ENCODE measurements around the gene SLC44A4. TPM values are rescaled to one million over a fixed set of nuclear protein-coding genes. Genes with fewer than 3 reads are reported as not detected.
A peak's percentile ranks its signal among the peaks of the same experiment; 100 is the strongest.
"Not testable (repeated sequence)": the region's sequence is repeated elsewhere in the genome, so short reads cannot be mapped to it uniquely, and the experiment has no call there.

Gene SLC44A4
- total and polyA plus RNA-seq, 8 donors, result 35.4 to 201 (median 121) TPM

GRCh38 chr6:31819871-31820299 lies 58.9 kb downstream of the SLC44A4 start:
- peak in 1 of 2 donors; percentile 46 for DNase-seq
- H3K27ac ChIP-seq, result peak overlapping the region; percentile 77 to 99 (median 98)
- H3K4me1 ChIP-seq, result peaks cover 48 to 72% (median 65%) of the 10 kb centered on the region in 4 donors
- no peaks in the 10 kb centered on the region for H3K36me3 ChIP-seq
- H3K4me3 ChIP-seq, result peak overlapping the region in 1 of 4 donors; percentile 47
- no peaks in the 10 kb centered on the region for H3K9me3 ChIP-seq
- intact Hi-C loops (cut with DNase I; ENCODE audit: low total_unique reads), result no loop called here
- no peaks in the 10 kb centered on the region for H3K27me3 ChIP-seq
- TF ChIP-seq, protein P1, sequence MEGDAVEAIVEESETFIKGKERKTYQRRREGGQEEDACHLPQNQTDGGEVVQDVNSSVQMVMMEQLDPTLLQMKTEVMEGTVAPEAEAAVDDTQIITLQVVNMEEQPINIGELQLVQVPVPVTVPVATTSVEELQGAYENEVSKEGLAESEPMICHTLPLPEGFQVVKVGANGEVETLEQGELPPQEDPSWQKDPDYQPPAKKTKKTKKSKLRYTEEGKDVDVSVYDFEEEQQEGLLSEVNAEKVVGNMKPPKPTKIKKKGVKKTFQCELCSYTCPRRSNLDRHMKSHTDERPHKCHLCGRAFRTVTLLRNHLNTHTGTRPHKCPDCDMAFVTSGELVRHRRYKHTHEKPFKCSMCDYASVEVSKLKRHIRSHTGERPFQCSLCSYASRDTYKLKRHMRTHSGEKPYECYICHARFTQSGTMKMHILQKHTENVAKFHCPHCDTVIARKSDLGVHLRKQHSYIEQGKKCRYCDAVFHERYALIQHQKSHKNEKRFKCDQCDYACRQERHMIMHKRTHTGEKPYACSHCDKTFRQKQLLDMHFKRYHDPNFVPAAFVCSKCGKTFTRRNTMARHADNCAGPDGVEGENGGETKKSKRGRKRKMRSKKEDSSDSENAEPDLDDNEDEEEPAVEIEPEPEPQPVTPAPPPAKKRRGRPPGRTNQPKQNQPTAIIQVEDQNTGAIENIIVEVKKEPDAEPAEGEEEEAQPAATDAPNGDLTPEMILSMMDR (IDR thresholded peaks at IDR 0.05), result no peak
- TF ChIP-seq EP300 (IDR thresholded peaks at IDR 0.05) (no peak), POLR2AphosphoS5 (IDR thresholded peaks at IDR 0.05) (no peak), POLR2A (IDR thresholded peaks at IDR 0.05) (no peak)

GRCh38 chr6:31817929-31818511 lies 60.8 kb downstream of the SLC44A4 start:
- WGBS, 5 donors, result 27 to 52% (median 35%) methylated on average over 8 of the region's 8 CpGs
- H3K9me3 ChIP-seq; intact Hi-C loops (cut with DNase I; ENCODE audit: low total_unique reads); H3K27me3 ChIP-seq; H3K36me3 ChIP-seq; DNase-seq: not testable (repeated sequence)
- Histone ChIP-seq H3K4me3 (peak overlapping the region; percentile 47 to 60 (median 51)), H3K4me1 (peaks cover 40 to 69% (median 58%) of the 10 kb centered on the region in 4 donors), H3K27ac (peak overlapping the region; percentile 89 to 99 (median 98))

DNA sequence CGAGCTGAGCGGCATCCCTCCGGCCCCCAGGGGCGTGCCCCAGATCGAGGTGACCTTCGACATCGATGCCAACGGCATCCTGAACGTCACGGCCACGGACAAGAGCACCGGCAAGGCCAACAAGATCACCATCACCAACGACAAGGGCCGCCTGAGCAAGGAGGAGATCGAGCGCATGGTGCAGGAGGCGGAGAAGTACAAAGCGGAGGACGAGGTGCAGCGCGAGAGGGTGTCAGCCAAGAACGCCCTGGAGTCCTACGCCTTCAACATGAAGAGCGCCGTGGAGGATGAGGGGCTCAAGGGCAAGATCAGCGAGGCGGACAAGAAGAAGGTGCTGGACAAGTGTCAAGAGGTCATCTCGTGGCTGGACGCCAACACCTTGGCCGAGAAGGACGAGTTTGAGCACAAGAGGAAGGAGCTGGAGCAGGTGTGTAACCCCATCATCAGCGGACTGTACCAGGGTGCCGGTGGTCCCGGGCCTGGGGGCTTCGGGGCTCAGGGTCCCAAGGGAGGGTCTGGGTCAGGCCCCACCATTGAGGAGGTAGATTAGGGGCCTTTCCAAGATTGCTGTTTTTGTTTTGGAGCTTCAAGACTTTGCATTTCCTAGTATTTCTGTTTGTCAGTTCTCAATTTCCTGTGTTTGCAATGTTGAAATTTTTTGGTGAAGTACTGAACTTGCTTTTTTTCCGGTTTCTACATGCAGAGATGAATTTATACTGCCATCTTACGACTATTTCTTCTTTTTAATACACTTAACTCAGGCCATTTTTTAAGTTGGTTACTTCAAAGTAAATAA lies 61.5 kb downstream of the SLC44A4 start:
- H3K36me3 ChIP-seq; H3K9me3 ChIP-seq; DNase-seq; H3K27me3 ChIP-seq; intact Hi-C loops (cut with DNase I; ENCODE audit: low total_unique reads): not testable (repeated sequence)
- WGBS, 5 donors, result 19 to 36% (median 27%) methylated on average over 13 to 18 of the region's 37 CpGs
- H3K27ac ChIP-seq, result peak overlapping the region; percentile 79 to 99 (median 98)
- peaks cover 36 to 62% (median 53%) of the 10 kb centered on the region in 4 donors for H3K4me1 ChIP-seq
- peak overlapping the region; percentile 47 to 60 (median 51) for H3K4me3 ChIP-seq

GRCh38 chr6:31815025-31815838 lies 63.6 kb downstream of the SLC44A4 start, which contains the start of the genes HSPA1A and HSPA1L:
Gene HSPA1A, plus strand, starts transcription at chr6:31815543. Its CDS starts 214 bp downstream, at chr6:31815757.
Gene HSPA1L, minus strand, starts transcription at chr6:31815283. Its CDS starts 3,311 bp downstream, at chr6:31811972.
- H3K4me1 ChIP-seq, result peaks cover 27 to 47% (median 39%) of the 10 kb centered on the region in 4 donors
- WGBS, 5 donors, result 0 to 2% (median 1%) methylated on average over 31 to 56 of the region's 56 CpGs
- H3K27me3 ChIP-seq, result no peaks in the 10 kb centered on the region
- no peak for TF ChIP-seq EP300 (IDR thresholded peaks at IDR 0.05)
- peak; percentile 100 for TF ChIP-seq POLR2AphosphoS5 (IDR thresholded peaks at IDR 0.05)
- TF ChIP-seq, protein P1 (IDR thresholded peaks at IDR 0.05), result no peak
- peak in 3 of 4 donors; percentile 78 to 99 (median 98) for TF ChIP-seq POLR2A (IDR thresholded peaks at IDR 0.05)
- H3K27ac ChIP-seq, result peak within 1 kb of the TSS; percentile 89 to 100 (median 99)
- no peaks in the 10 kb centered on the region for H3K9me3 ChIP-seq
- intact Hi-C loops (cut with DNase I; ENCODE audit: low total_unique reads), result no loop called here
- H3K36me3 ChIP-seq, result no peaks in the 10 kb centered on the region
- peak within 1 kb of the TSS; percentile 53 to 63 (median 56) for H3K4me3 ChIP-seq
- DNase-seq, result peak; percentile 95 to 97

DNA sequence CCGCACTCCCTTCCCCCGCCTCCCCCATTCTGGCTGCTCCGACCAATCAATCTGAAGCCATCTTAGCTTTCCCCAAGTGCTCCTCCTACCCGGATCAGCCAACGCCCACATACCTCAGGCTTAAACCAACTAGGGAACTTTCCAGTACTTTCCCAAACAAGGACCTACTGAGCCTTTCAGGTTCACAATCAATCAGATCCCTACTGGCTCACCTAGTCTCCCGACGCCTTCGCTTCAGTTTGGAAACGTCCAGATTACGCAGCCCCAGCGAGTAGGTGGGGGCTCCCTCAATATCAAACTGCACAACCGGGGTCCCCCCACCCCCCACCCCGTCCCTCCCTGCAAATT lies 64.1 kb downstream of the SLC44A4 start:
- H3K27me3 ChIP-seq, result no peaks in the 10 kb centered on the region
- intact Hi-C loops (cut with DNase I; ENCODE audit: low total_unique reads), result no loop called here
- peak; percentile 94 to 99 for DNase-seq
- H3K27ac ChIP-seq, result peak overlapping the region; percentile 89 to 100 (median 99)
- WGBS, 5 donors, result 0% methylated on average over 12 to 13 of the region's 13 CpGs
- peak overlapping the region; percentile 53 to 63 (median 56) for H3K4me3 ChIP-seq
- no peaks in the 10 kb centered on the region for H3K9me3 ChIP-seq
- peaks cover 21 to 41% (median 34%) of the 10 kb centered on the region in 4 donors for H3K4me1 ChIP-seq
- TF ChIP-seq POLR2AphosphoS5 (IDR thresholded peaks at IDR 0.05) (peak; percentile 95 to 98 (median 97)), POLR2A (IDR thresholded peaks at IDR 0.05) (peak in 1 of 4 donors; percentile 10), EP300 (IDR thresholded peaks at IDR 0.05) (no peak)
- TF ChIP-seq, protein P1 (IDR thresholded peaks at IDR 0.05), result no peak
- H3K36me3 ChIP-seq, result no peaks in the 10 kb centered on the region
